H1 (cell line): ENCODE measurements around the gene ELF4. TPM values are rescaled to one million over a fixed set of nuclear protein-coding genes. Genes with fewer than 3 reads are reported as not detected.

Experiments used
- ASH2L ChIP-seq: fragments of 200-600, 300-600 bp; sonication (generic); IDR thresholded peaks from one replicate; pipeline ENCODE4 v1.7.1; 2017; ENCODE audit warnings: low read length
- CBX5 ChIP-seq: fragments of 300-800, 300-1000 bp; sonication (generic); IDR thresholded peaks from 2 replicates; pipeline ENCODE4 v1.7.1; 2016; ENCODE audit warnings: antibody characterized with exemption, low read length, low read depth
- CTCF ChIP-seq, 3 experiments: IDR thresholded peaks; 1 replicate in 2 of 3; 2 replicates in 1 of 3; pipeline versions ENCODE4 v1.5.1 to v1.6.1; 2011; ENCODE audit warnings: low read length in 3 of 3, mild to moderate bottlenecking in 3 of 3, inconsistent platforms in 2 of 3, low read depth in 1 of 3, moderate library complexity in 1 of 3; ENCODE audit not compliant: insufficient read depth in 1 of 3; ENCODE audit errors: control extremely low read depth in 1 of 3
- EZH2 ChIP-seq: fragments of 200-600 bp; sonication (generic); IDR thresholded peaks from 2 replicates; pipeline ENCODE4 v1.7.1; 2012; ENCODE audit warnings: low read depth, mild to moderate bottlenecking, moderate library complexity, low read length, inconsistent platforms; ENCODE audit not compliant: severe bottlenecking
- FOSL1 ChIP-seq: IDR thresholded peaks from 2 replicates; pipeline ENCODE4 v1.6.1; 2011; ENCODE audit warnings: mild to moderate bottlenecking, low read depth, low read length, moderate library complexity; ENCODE audit not compliant: insufficient read depth
- GTF2F1 ChIP-seq: IDR thresholded peaks from 2 replicates; pipeline ENCODE4 v1.6.1; 2012; ENCODE audit warnings: low read depth, low read length, improper control_type of control experiment, borderline replicate concordance
- PHF8 ChIP-seq: fragments of 200-600 bp; sonication (generic); conservative IDR thresholded peaks from 2 replicates; pipeline ENCODE4 v1.7.1; 2012; ENCODE audit warnings: low read depth, mild to moderate bottlenecking, inconsistent platforms, low read length, moderate library complexity
- RNF2 ChIP-seq: fragments of 200-900, 300-1000 bp; sonication (generic); IDR thresholded peaks from 2 replicates; pipeline ENCODE4 v1.7.1; 2016; ENCODE audit warnings: borderline replicate concordance, low read depth, mild to moderate bottlenecking, antibody characterized with exemption, low read length; ENCODE audit not compliant: poor library complexity, severe bottlenecking; ENCODE audit errors: missing control alignments
- SRF ChIP-seq: IDR thresholded peaks from 2 replicates; pipeline ENCODE4 v1.6.1; 2011; ENCODE audit warnings: mild to moderate bottlenecking, low read depth, low read length, moderate library complexity
- polyA plus RNA-seq, 7 experiments: library from polyadenylated mRNA; depleted of rRNA in 3 of 7; stranded (reverse) in 5 of 7; unstranded in 2 of 7; fragments of >200 nt in 5 of 7; fragments of 200-250 nt in 2 of 7; gene quantifications; 1 replicate in 5 of 7; 2 replicates in 1 of 7; 4 replicates in 1 of 7; pipeline versions ENCODE4 v1.2.1 to v1.2.3, GENCODE V29; 2011 to 2013; ENCODE audit warnings: missing spikeins in 2 of 7, mixed read lengths in 2 of 7
- total RNA-seq: library from RNA; stranded (reverse); fragmentation: NEBNext Ultra II Directional; extraction: Animal tissue kit (Norgen Biotek cat#: 25700); gene quantifications from 2 replicates; pipeline ENCODE4 v1.2.1, GENCODE V29; 2021

The ELF4 gene
- total and polyA plus RNA-seq, 2 of the 8 experiments (the other 6 are each of a cell fraction or from before 2014, with no cell fraction given) = 1.8 to 2.0 TPM

GRCh38 chrX:130085551-130086446 lies 24.5 kb downstream of the ELF4 start (continued):
- TF ChIP-seq FOSL1 = no peak
- no peak for TF ChIP-seq RNF2
- no peak for TF ChIP-seq ASH2L
- TF ChIP-seq SRF = no peak
- no peak for TF ChIP-seq GTF2F1
- TF ChIP-seq PHF8 = no peak
- no peak for TF ChIP-seq CTCF (IDR thresholded peaks at IDR 0.05; ENCODE audit: control extremely low read depth in 1 of 3, insufficient read depth in 1 of 3, low read depth in 1 of 3, low read length in 3 of 3)
- TF ChIP-seq EZH2 = no peak
- TF ChIP-seq CBX5 = no peak
